K562 (cell line): ENCODE results near the gene TJP3. TPM values are rescaled to one million over a fixed set of nuclear protein-coding genes. Genes with fewer than 3 reads are reported as not detected.

Experiments used
- ARHGAP35 ChIP-seq: fragments of 450-650 bp; IDR thresholded peaks from 2 replicates; pipeline ENCODE4 v1.6.1; 2018; ENCODE audit not compliant: partially characterized antibody
- EGR1 ChIP-seq: fragments of 450-650 bp; conservative IDR thresholded peaks from 2 replicates; pipeline ENCODE4 v1.6.1; 2017; ENCODE audit warnings: mild to moderate bottlenecking
- HDGF ChIP-seq: fragments of 450-650 bp; IDR thresholded peaks from 2 replicates; pipeline ENCODE4 v1.6.1; 2016
- IFI16 ChIP-seq: fragments of 250-450 bp; sonication (Bioruptor Pico); IDR thresholded peaks from 2 replicates; pipeline ENCODE4 v2.1.2; 2022; ENCODE audit warnings: mild to moderate bottlenecking, inconsistent platforms
- NCOR1 ChIP-seq: fragments of 450-650 bp; IDR thresholded peaks from 2 replicates; pipeline ENCODE4 v1.6.1; 2016; ENCODE audit warnings: mild to moderate bottlenecking, moderate library complexity
- RNF2 ChIP-seq: sonication (generic); IDR thresholded peaks from 2 replicates; pipeline ENCODE4 v1.6.1; 2016
- SETDB1 ChIP-seq: IDR thresholded peaks from one replicate; pipeline ENCODE4 v1.6.1; 2012; ENCODE audit warnings: low read length, control low read depth, inconsistent platforms
- TAF9B ChIP-seq: fragments of 450-650 bp; IDR thresholded peaks from 2 replicates; pipeline ENCODE4 v1.6.1; 2018; ENCODE audit warnings: mild to moderate bottlenecking; ENCODE audit not compliant: partially characterized antibody
- ZNF197 ChIP-seq: fragments of 200-800 bp; sonication (Bioruptor generic); IDR thresholded peaks from 2 replicates; pipeline ENCODE4 v1.6.1; 2016; ENCODE audit warnings: low read depth, missing genetic modification characterization, missing compliant biosample characterization
- ZNF436 ChIP-seq: fragments of 250-450, 450-650 bp; sonication (Bioruptor Pico); formaldehyde crosslinking; IDR thresholded peaks from 2 replicates; pipeline ENCODE4 v1.7.0; 2020; ENCODE audit warnings: mild to moderate bottlenecking
- ZSCAN29 ChIP-seq: fragments of 450-650 bp; IDR thresholded peaks from 2 replicates; pipeline ENCODE4 v1.6.1; 2017
- polyA plus RNA-seq, 8 experiments: library from polyadenylated mRNA; depleted of rRNA in 4 of 8; stranded (reverse) in 5 of 8; unstranded in 3 of 8; fragments of >200 nt; fragmentation: Nextera tagmentation in 2 of 8; fragmentation: Illumina TruSeq in 1 of 8; extraction: Ambion mirVana in 2 of 8; extraction: Trizol in 1 of 8; gene quantifications; 2 replicates each; pipeline versions ENCODE4 v1.2.1 to v1.2.3, GENCODE V29; 2011 to 2014; ENCODE audit warnings: inconsistent platforms in 1 of 8, missing spikeins in 1 of 8
- total RNA-seq, 7 experiments: library from RNA; depleted of rRNA in 6 of 7; stranded (reverse); fragments of >200 nt in 6 of 7; fragmentation: Illumina TruSeq in 2 of 7; extraction: Trizol in 2 of 7; gene quantifications; 2 replicates each; pipeline versions ENCODE4 v1.2.1 to v1.2.3, GENCODE V29; 2011 to 2021; ENCODE audit warnings: low replicate concordance in 1 of 7
- TF ChIP-seq, protein P1 (sequence below): sonication (generic); formaldehyde crosslinking; IDR thresholded peaks from 2 replicates; pipeline ENCODE4 v1.9.0; 2022; ENCODE audit warnings: mild to moderate bottlenecking, missing genetic modification reagents
- TF ChIP-seq, protein P2 (sequence below): sonication (generic); formaldehyde crosslinking; IDR thresholded peaks from 2 replicates; pipeline ENCODE4 v1.8.0; 2022; ENCODE audit warnings: mild to moderate bottlenecking, missing genetic modification reagents
- TF ChIP-seq, protein P3 (sequence below), 2 experiments: fragments of 200-800 bp in 1 of 2; sonication (Bioruptor generic) in 1 of 2; sonication (generic) in 1 of 2; formaldehyde crosslinking in 1 of 2; IDR thresholded peaks in 1 of 2; conservative IDR thresholded peaks in 1 of 2; 2 replicates each; pipeline versions ENCODE4 v1.5.0 to v1.6.1; 2016 to 2020; ENCODE audit warnings: missing compliant biosample characterization in 1 of 2, missing genetic modification characterization in 1 of 2, missing genetic modification reagents in 1 of 2
- TF ChIP-seq, protein P4 (sequence below): fragments of 450-650 bp; IDR thresholded peaks from 2 replicates; pipeline ENCODE4 v1.6.1; 2016
- TF ChIP-seq, protein P5 (sequence below): fragments of 450-650 bp; IDR thresholded peaks from 2 replicates; pipeline ENCODE4 v1.6.1; 2017; ENCODE audit warnings: antibody characterized with exemption, mild to moderate bottlenecking
- TF ChIP-seq, protein P6 (sequence below): IDR thresholded peaks from 2 replicates; pipeline ENCODE4 v1.6.1; 2011; ENCODE audit warnings: borderline replicate concordance, low read depth, mild to moderate bottlenecking, moderate library complexity, low read length; ENCODE audit not compliant: insufficient read depth, poor library complexity, severe bottlenecking

The TJP3 gene
- total and polyA plus RNA-seq, 9 of the 15 experiments (the other 6 are each of a cell fraction or from before 2014, with no cell fraction given): 0.11 to 2.4 (median 0.57) TPM; not detected in 1

DNA sequence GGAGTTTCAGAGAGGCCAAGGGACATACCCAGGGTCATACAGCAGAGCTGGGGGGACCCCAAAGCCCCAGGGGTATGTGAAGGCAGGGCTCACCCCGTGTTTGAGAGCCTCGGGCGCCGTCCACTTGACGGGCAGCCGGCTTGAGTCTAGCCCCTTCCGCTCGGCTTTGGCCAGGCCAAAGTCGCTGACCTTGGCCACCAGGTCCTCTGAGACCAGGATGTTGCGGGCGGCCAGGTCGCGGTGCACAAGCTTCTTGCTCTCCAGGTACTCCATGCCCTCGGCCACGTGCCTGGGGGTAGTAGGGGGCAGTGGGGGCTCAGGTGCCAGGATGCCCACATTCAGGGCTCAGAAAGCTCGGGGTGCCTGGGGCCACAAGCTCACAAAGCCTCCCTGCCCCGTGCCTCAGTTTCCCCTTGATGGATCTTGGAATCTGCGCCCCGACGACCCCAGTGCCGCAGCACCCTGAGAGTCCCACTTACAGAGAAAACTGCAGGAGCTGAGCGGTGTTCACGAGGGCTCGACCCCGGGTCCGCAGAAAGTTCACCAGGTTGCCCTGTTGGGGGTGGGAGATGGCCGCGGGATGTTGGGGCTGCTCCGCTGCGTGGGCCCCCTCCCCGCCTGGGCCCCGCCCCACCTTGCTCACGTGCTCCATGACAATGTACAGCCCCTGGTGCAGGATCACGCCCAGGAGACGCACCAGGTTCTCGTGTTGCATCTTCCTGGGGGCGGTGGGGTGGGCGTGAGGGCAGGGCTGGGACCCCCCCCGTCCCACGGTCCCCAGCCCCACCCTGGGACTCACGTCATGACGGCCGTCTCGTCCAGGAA is 70.9 kb downstream of the TJP3 start (continued):
- TF ChIP-seq ZSCAN29 (no peak), ZNF436 (CRISPR knock-in tag) (no peak), IFI16 (CRISPR knock-in tag) (no peak), RNF2 (no peak), HDGF (no peak), ZNF197 (CRISPR knock-in tag) (no peak), EGR1 (peak; percentile 52), SETDB1 (no peak), ARHGAP35 (no peak), NCOR1 (no peak), TAF9B (no peak)
- TF ChIP-seq, protein P1, sequence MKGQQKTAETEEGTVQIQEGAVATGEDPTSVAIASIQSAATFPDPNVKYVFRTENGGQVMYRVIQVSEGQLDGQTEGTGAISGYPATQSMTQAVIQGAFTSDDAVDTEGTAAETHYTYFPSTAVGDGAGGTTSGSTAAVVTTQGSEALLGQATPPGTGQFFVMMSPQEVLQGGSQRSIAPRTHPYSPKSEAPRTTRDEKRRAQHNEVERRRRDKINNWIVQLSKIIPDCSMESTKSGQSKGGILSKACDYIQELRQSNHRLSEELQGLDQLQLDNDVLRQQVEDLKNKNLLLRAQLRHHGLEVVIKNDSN (CRISPR knock-in tag): peak; percentile 18; the same call in 1 of the 2 replicates
- TF ChIP-seq, protein P2, sequence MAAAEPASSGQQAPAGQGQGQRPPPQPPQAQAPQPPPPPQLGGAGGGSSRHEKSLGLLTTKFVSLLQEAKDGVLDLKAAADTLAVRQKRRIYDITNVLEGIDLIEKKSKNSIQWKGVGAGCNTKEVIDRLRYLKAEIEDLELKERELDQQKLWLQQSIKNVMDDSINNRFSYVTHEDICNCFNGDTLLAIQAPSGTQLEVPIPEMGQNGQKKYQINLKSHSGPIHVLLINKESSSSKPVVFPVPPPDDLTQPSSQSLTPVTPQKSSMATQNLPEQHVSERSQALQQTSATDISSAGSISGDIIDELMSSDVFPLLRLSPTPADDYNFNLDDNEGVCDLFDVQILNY: no peak
- TF ChIP-seq, protein P3, sequence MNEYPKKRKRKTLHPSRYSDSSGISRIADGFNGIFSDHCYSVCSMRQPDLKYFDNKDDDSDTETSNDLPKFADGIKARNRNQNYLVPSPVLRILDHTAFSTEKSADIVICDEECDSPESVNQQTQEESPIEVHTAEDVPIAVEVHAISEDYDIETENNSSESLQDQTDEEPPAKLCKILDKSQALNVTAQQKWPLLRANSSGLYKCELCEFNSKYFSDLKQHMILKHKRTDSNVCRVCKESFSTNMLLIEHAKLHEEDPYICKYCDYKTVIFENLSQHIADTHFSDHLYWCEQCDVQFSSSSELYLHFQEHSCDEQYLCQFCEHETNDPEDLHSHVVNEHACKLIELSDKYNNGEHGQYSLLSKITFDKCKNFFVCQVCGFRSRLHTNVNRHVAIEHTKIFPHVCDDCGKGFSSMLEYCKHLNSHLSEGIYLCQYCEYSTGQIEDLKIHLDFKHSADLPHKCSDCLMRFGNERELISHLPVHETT (CRISPR knock-in tag; conservative IDR thresholded peaks at IDR 0.05 in 1 of 2, IDR thresholded peaks at IDR 0.05 in 1 of 2): no peak
- TF ChIP-seq, protein P4, sequence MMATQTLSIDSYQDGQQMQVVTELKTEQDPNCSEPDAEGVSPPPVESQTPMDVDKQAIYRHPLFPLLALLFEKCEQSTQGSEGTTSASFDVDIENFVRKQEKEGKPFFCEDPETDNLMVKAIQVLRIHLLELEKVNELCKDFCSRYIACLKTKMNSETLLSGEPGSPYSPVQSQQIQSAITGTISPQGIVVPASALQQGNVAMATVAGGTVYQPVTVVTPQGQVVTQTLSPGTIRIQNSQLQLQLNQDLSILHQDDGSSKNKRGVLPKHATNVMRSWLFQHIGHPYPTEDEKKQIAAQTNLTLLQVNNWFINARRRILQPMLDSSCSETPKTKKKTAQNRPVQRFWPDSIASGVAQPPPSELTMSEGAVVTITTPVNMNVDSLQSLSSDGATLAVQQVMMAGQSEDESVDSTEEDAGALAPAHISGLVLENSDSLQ: no peak
- TF ChIP-seq, protein P5, sequence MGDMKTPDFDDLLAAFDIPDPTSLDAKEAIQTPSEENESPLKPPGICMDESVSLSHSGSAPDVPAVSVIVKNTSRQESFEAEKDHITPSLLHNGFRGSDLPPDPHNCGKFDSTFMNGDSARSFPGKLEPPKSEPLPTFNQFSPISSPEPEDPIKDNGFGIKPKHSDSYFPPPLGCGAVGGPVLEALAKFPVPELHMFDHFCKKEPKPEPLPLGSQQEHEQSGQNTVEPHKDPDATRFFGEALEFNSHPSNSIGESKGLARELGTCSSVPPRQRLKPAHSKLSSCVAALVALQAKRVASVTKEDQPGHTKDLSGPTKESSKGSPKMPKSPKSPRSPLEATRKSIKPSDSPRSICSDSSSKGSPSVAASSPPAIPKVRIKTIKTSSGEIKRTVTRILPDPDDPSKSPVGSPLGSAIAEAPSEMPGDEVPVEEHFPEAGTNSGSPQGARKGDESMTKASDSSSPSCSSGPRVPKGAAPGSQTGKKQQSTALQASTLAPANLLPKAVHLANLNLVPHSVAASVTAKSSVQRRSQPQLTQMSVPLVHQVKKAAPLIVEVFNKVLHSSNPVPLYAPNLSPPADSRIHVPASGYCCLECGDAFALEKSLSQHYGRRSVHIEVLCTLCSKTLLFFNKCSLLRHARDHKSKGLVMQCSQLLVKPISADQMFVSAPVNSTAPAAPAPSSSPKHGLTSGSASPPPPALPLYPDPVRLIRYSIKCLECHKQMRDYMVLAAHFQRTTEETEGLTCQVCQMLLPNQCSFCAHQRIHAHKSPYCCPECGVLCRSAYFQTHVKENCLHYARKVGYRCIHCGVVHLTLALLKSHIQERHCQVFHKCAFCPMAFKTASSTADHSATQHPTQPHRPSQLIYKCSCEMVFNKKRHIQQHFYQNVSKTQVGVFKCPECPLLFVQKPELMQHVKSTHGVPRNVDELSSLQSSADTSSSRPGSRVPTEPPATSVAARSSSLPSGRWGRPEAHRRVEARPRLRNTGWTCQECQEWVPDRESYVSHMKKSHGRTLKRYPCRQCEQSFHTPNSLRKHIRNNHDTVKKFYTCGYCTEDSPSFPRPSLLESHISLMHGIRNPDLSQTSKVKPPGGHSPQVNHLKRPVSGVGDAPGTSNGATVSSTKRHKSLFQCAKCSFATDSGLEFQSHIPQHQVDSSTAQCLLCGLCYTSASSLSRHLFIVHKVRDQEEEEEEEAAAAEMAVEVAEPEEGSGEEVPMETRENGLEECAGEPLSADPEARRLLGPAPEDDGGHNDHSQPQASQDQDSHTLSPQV: no peak
- TF ChIP-seq, protein P6, sequence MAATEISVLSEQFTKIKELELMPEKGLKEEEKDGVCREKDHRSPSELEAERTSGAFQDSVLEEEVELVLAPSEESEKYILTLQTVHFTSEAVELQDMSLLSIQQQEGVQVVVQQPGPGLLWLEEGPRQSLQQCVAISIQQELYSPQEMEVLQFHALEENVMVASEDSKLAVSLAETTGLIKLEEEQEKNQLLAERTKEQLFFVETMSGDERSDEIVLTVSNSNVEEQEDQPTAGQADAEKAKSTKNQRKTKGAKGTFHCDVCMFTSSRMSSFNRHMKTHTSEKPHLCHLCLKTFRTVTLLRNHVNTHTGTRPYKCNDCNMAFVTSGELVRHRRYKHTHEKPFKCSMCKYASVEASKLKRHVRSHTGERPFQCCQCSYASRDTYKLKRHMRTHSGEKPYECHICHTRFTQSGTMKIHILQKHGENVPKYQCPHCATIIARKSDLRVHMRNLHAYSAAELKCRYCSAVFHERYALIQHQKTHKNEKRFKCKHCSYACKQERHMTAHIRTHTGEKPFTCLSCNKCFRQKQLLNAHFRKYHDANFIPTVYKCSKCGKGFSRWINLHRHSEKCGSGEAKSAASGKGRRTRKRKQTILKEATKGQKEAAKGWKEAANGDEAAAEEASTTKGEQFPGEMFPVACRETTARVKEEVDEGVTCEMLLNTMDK: no peak
